Measurements from ENCODE around the gene SLC25A4.
"Not testable (repeated sequence)": the region's sequence is repeated elsewhere in the genome, so short reads cannot be mapped to it uniquely, and the experiment has no call there.

Gene SLC25A4

GRCh38 chr4:185186769-185187168 is 43.7 kb downstream of the SLC25A4 start:
- DNase-seq, result no peak

DNA sequence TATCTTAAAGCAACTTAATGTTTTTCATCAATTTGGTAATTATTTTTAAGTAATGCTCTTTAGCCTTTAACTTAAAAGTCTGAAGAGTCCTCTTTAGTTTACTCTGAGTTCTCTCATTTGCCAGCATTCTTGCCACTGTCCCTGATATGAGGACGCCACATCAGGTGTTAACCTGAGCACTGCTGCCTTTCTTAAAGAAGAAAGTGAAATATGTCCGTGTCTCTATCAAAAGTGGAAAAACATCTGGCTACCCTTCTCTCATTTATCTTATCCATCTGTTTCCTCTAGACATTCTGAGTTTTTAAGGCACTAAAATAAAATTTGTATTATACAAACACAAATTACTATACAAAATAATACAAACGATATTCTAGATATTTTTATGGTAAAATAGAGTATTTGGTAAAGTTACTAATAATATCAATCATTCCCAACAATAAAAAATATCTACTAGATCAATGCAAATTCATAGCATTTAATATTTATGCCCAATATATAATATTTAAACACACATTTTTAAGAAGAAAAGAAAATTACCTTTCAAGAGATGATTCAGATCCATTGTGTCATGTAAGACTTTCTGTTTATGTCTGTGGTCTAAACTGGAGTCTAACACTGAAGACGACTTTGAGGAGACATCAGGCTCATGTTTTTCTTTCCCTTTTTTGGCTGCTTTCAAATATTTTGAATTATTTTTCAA is 46.7 kb downstream of the SLC25A4 start:
- no peak for DNase-seq

GRCh38 chr4:185190306-185190856 is 47.3 kb downstream of the SLC25A4 start:
- no peak for DNase-seq

DNA sequence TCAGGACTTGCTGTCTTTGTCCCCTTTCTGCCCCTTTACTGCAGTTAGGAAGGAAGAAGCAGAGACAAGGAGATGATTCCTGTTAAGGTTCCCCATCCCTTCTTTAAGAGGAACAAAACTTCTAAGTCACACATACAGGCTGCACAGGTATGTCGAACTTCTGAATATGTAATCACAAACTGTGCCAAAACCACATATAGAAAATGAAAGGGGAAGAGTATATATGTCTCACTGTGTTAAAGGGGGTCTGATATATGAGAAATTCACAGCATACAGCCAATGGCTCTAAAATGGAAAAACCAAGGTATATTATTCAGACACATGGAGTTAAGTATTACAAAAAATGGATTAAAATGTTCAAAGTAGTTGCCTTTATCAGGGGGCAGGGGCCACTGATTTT is 49.0 kb downstream of the SLC25A4 start:
- DNase-seq, result no peak

GRCh38 chr4:185194924-185195888 is 52.1 kb downstream of the SLC25A4 start:
- no peak for DNase-seq

DNA sequence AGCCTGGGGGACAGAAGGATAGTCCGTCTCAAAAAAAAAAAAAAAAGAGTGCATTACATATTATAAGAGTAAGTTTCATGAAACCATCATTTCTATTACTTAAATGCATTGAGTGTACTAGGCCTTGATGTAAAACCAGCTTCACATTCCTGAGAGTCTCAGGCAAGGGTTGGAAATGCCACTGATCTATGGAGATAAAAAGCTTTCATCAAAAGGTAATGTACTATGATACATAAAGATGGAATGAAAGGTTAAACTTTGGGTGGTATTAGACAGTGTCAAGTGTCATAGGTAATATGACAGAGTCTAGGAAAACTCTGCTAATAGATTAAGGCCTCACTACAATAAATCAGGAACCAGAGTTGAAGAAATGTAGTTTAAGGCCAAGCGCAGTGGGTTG is 53.4 kb downstream of the SLC25A4 start:
- DNase-seq, result no peak

- not testable (repeated sequence) for DNase-seq
Observed at GRCh38 chr4:185198189-185198588, 55.1 kb downstream of the SLC25A4 start.

Measured in NCI-H1092 (cell line).